NCI-H1930 (cell line): ENCODE measurements around the gene TFE3.
"Not testable (repeated sequence)": the region's sequence is repeated elsewhere in the genome, so short reads cannot be mapped to it uniquely, and the experiment has no call there.

ENCODE experiments used
- DNase-seq, 2 experiments: peaks; one replicate each; lab custom pipeline; 2025; lab: John Stamatoyannopoulos, UW

The TFE3 gene

DNA sequence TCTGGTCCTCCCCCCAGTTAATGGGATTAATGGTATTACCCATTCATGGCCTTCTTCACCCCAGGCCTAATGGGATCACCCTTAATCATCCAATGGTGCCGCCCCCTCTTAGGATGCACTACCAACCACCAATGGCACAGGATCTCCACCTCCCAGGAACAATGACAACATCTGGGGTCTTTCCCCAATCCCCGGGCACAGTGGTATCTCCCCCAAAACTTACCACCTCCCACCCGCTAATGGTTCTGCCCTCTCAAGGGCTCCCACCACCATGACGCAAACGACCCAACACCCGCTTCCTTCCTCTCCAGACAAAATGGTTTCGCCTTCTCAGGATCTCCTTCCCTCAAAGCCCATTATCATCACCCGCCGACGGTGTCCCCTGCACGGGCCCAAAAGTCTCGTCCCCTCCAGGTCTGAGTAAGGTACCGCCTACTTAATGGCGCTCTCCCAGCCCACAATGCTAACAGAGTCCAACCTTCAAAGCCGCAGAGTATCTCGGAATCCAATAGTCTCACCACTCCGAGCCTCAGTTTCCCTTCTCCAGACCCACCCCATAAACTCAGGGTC lies 41.6 kb downstream of the TFE3 start:
- no peak for DNase-seq

DNA sequence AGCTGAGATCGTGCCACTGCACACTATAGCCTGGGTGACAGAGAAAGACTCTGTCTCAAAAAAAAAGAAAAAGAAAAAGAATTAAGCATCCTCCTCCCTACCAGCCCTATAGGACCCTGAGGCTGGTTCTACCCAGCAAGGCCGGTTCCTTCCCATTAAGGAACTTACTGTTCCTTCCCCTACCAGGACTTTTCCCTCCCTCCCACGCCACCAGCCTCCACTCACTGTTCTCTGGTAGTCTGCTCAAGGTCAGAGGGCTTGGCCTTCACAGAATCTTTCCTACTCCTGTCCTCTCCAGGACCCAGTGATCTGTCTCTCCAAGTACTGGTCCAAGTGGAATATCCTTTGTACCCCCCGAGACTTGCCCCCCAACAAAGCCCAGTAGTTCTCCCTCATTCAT lies 42.5 kb downstream of the TFE3 start:
- DNase-seq, result no peak

DNA sequence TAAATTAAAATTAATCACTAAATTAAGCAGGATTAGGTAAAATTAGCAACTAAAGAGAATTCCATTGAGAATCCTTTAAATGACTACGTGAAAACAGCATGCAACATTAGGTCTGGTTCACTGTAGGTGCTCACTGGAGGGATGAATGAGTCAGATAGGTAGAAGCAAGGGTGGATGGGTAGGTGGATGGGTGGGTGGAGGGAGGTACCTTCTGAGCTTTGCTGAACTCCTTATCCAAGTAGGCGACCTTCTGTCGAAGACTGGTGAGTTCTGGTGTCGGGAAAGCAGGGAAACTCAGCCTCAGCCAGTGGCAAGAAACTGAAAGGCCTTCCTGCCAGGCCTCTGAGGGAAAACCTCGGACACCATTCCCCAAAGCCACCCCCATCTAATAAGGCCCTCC lies 44.1 kb downstream of the TFE3 start:
- DNase-seq, result no peak

DNA sequence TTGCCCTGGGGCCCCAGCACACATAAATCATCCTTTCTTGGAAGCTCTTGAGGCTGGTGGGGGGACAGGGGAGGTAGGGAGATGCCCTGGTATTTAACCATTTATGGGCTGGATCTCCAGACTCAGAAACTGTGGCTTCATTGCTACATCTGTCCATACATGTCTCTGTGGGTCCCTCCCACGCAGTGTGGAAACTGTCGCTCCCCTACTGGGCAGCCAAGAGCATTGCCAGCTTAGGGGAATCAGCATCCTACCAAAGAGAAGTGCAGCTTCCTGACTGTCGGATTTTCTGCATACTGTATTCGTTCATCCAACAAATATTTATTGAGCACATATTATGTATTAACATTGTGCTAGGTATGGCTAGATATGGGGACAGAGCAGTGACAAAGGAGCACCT lies 44.8 kb downstream of the TFE3 start:
- DNase-seq, result no peak

DNA sequence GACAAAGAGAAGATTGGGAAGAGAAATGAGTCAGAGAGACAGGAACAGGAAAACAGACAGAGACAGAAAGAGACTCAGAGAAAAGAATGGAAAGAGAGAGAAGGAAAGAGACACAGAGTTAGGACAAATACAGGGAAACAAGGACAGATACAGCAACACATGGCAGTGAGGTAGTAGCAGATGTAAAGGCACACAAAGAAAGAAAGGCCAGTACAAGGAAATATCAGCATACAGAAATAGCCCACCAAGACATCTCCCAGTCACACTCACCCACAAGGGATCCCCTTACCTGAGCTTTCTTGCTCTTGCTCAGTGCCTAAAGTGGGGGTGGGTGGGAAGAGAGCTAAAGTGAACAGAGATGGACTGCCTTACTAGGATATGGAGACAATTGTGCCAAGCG lies 45.3 kb downstream of the TFE3 start:
- DNase-seq, result no peak

DNA sequence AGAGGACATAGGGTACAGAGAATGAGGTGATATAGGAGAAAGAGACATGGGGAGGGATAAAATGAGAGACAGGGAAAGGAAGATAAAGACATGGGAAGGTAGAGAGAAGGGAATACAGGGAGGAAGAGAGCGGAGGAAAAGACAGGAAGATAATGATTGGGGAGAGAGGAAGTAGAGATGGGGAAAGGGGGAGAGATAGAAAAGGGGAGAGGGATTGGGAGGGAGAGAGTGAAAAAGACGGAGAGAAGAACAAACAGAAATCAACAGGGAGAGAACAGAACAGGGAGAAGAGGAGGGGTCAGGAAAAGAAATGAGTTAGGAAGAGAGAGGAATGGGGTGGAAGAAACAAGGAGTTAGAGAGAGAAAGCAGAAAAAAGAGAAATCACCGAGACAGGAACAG lies 45.7 kb downstream of the TFE3 start:
- no peak for DNase-seq

DNA sequence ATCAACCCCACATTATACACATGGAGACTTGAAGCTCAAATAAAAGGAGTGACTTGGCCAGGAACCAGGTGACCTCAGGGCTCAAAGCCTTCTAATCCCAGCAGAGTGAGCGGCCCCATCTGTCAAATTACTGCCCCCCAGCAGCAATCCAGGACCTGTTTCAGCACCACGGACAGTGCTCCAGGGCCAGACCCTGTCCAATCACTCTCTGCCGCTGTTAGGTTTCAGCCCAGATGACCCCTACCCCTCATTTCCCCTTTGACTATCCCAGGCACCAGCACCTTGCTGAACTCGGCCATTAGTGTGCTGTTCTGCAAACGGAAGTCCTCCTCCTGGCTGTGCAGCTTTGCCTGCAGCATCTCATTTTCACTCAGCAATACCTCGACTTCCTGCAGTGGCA lies 46.2 kb downstream of the TFE3 start:
- DNase-seq, result no peak

DNA sequence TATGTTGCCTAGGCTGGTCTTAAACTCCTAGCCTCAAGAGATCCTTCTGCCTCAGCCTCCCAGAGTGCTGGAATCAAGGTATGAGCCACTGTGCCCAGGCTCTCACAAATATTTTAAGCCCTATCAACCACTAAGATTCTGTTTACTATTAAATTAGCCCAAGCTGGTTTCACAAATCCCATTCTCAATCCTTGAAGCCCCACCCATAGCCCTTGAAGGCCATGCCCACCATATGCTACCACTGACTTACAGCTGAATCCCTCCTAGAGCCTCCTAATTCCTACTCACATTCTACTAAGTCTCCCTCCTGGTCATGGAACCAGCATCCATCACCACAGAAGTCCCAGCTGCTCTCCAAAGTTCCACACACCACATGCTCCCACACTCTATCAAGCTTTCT lies 50.8 kb downstream of the TFE3 start:
- no peak for DNase-seq

DNA sequence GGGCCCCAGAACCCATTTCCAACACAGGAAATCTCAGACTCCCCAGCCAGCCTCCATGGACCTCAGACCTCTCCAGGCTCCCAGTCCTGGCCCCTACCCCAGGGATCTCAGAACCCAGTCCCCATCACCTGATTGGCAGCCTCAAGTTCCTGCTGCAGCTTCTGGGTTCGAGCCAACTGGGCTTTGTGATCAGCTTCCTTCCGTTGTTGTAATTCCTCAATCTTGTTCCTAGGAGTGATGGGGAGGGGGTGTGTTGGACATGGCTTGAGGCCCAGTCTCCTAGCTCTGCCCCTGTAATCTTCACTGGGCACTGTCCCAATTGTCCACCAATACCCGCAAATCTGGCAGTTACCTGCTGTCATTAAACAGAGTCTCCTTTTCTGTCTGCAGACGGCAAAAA lies 53.7 kb downstream of the TFE3 start:
- no peak for DNase-seq

DNA sequence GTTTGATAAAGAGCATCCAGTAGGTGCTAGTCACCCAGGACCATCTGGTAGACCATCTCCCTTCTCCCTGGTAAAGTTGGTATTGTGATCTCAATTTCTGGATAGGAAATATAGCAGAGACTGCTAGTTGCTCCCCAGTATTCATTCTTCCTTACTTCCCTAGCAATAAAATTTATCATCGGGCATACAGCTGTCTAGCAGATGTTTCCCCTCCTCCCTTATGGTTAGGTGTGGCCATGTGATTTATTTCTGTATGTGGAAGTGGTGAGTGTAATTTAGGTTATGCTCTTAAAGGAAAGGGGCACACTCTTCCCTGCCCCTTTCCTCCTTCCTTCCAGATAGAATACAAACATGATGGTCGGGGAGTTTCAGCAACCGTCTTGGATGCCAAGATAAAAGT lies 59.3 kb downstream of the TFE3 start:
- no peak for DNase-seq

DNA sequence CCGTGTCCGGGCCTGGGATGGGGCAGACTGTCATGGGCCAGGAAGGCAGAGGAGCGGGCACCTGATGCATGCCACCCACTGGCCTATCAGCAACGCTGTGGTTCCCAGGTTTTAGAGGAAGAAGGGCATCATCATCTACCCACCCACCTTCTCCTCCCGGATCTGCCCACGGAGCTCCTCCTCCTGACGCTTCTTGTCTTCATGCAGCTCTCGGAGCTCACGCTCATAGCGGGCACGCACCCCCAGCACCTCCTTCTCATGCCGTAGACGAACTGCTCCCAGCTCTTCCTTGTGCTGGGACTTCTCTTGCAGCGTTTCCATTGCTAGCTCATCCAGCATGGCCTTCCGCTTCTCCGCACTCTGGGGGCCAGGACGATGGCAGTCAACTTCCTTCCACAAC lies 60.1 kb downstream of the TFE3 start:
- DNase-seq, result no peak

DNA sequence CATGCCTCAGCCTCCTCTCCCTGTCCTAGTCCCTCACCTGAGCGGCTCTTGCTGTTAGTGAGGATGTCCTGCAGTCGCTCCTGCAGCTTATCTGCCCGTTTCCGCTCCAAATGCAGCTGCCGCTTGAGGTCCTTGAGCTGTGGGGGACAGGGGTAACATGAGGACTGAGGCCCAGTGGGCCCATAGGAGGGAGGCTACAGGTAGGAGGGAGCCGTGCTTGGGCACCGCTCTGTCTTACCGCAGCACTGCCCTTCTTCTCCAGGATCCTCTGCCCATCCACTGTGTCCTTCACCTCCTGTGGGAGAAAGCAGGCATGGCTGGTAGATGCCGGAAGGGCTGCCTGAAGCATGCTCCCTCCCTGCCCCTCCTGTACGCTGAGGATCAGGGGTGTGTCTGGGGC lies 62.0 kb downstream of the TFE3 start:
- DNase-seq, result no peak

DNA sequence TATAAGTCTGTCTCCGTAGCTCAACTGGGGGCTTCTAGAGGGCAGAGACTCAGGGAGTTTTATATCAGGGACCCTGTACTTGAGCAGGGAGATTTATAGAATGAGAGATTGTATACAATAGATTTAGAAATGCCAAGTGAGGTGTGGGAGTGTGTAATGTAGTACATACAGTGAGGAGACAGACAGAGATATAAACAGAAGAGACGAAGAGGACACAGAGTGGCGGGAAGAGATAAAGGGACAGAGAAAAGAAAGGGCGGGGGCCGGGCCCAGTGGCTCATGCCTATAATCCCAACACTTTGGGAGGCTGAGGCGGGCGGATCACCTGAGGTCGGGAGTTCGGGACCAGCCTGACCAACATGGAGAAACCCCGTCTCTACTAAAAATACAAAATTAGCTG lies 62.8 kb downstream of the TFE3 start:
- DNase-seq, result not testable (repeated sequence)
